Measurements from ENCODE around the gene CTSO. TPM values are rescaled to one million over a fixed set of nuclear protein-coding genes. Genes with fewer than 3 reads are reported as not detected.
A peak's percentile ranks its signal among the peaks of the same experiment; 100 is the strongest.

CTSO gene
- total RNA-seq, 1 donor from 2014 or later, result 7.5 TPM

GRCh38 chr4:155911905-155912304, 41.8 kb downstream of the CTSO start:
- H3K27ac ChIP-seq, result no peak overlapping the region
- H3K36me3 ChIP-seq, result no peaks in the 10 kb centered on the region
- H3K4me3 ChIP-seq, result no peak overlapping the region
- intact Hi-C loops (cut with DNase I), result no loop called here
- no peaks in the 10 kb centered on the region for H3K4me1 ChIP-seq
- TF ChIP-seq, protein P1, sequence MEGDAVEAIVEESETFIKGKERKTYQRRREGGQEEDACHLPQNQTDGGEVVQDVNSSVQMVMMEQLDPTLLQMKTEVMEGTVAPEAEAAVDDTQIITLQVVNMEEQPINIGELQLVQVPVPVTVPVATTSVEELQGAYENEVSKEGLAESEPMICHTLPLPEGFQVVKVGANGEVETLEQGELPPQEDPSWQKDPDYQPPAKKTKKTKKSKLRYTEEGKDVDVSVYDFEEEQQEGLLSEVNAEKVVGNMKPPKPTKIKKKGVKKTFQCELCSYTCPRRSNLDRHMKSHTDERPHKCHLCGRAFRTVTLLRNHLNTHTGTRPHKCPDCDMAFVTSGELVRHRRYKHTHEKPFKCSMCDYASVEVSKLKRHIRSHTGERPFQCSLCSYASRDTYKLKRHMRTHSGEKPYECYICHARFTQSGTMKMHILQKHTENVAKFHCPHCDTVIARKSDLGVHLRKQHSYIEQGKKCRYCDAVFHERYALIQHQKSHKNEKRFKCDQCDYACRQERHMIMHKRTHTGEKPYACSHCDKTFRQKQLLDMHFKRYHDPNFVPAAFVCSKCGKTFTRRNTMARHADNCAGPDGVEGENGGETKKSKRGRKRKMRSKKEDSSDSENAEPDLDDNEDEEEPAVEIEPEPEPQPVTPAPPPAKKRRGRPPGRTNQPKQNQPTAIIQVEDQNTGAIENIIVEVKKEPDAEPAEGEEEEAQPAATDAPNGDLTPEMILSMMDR (IDR thresholded peaks at IDR 0.05), result no peak
- DNase-seq (ENCODE audit: low spot score in 2 of 2), result no peak
- H3K9me3 ChIP-seq, result no peaks in the 10 kb centered on the region
- no peaks in the 10 kb centered on the region for H3K27me3 ChIP-seq

DNA sequence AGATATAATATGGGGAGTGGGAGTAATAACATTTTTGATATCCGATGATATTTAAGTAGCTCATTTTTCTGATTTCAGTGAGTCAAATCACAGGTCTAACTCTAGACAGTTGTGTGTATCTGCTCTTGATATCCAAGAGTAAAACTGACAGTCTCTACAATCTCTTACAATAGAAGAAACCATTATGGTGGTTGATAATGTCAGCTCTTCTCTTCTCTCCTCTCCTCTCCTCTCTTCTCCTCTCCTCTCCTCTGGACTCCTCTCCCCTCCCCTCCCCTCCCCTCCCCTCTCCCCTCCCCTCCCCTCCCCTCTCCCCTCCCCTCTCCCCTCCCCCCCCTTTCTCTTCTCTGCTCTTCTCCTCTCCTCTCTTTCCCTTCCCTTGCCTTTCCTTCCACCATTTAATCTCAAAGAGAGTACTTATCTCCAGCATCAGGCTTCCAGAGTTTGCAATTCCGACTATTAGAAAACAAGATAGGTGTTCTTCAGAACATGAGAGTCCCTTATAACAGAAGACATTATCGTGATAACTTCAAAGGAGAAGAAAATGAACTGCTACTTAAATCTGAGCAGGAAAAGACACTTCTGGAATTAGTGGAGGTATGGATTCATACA, 43.9 kb downstream of the CTSO start:
- intact Hi-C loops (cut with DNase I), result no loop called here

GRCh38 chr4:155908187-155909139, 45.2 kb downstream of the CTSO start:
- H3K9me3 ChIP-seq, result no peaks in the 10 kb centered on the region
- H3K4me3 ChIP-seq, result no peak overlapping the region
- H3K36me3 ChIP-seq, result no peaks in the 10 kb centered on the region
- intact Hi-C loops (cut with DNase I), result no loop called here
- H3K27ac ChIP-seq, result no peak overlapping the region
- no peak for DNase-seq (ENCODE audit: low spot score in 2 of 2)
- H3K27me3 ChIP-seq, result no peaks in the 10 kb centered on the region
- H3K4me1 ChIP-seq, result no peaks in the 10 kb centered on the region
- TF ChIP-seq, protein P1 (IDR thresholded peaks at IDR 0.05), result no peak

More for the DNA sequence above, 43.9 kb downstream of the CTSO start:
- Histone ChIP-seq H3K36me3 (no peaks in the 10 kb centered on the region), H3K4me1 (no peaks in the 10 kb centered on the region), H3K9me3 (no peaks in the 10 kb centered on the region), H3K27me3 (no peaks in the 10 kb centered on the region), H3K4me3 (no peak overlapping the region), H3K27ac (no peak overlapping the region)
- DNase-seq (ENCODE audit: low spot score in 2 of 2), result no peak
- TF ChIP-seq, protein P1 (IDR thresholded peaks at IDR 0.05), result no peak

DNA sequence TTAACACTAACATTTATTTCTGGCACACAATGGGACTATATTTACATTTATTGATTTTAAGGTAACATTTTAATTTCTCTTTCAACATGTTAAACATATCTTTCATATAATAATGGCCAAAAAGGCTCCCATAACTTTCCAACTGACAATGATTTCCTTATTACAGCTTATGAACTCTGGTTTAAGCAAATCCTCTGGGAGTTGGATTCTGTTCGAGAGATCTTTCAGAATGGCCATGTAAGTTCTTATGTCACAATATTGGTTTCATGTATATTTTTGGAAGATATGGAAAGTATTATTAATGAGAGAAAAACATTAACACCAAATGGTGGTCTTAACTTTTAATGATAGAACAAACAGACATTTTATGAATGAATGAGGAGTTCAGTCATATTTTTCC, 46.1 kb downstream of the CTSO start:
- no peak for DNase-seq (ENCODE audit: low spot score in 2 of 2)
- intact Hi-C loops (cut with DNase I), result no loop called here
- TF ChIP-seq, protein P1 (IDR thresholded peaks at IDR 0.05), result no peak
- Histone ChIP-seq H3K4me3 (no peak overlapping the region), H3K27ac (no peak overlapping the region), H3K36me3 (no peaks in the 10 kb centered on the region), H3K4me1 (no peaks in the 10 kb centered on the region), H3K27me3 (no peaks in the 10 kb centered on the region), H3K9me3 (no peaks in the 10 kb centered on the region)

DNA sequence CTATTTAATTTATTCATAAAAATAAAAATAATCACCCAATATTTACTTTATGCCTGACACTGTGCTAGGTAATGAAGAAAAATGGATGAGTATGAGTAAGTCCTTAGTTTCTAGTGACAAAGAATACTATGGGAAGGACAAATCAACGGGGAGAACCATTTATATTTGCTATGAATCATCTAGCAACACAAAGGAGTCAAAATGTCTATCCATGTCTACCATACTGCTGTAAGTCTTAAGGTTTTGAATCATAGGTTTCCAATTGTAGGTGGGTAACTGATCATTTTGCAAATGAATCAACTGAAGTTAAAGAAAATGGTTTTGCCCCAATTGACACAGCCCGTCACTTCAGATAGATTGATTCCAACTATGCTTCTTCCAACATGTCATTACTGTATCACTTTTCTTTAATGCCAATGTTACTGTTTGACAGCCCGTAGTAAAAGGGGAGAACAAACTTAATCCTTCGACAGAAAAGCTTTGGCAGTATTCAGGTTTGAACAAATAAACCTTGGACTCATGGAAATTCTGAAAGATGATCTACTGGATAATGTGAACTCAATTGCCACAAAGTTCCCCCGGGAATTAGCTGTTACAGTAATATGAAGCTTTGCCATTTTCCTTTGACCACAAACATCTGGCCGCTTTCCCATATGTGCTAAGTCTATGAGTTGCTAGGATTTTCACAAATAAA, 47.0 kb downstream of the CTSO start:
- Histone ChIP-seq H3K4me1 (no peaks in the 10 kb centered on the region), H3K27me3 (no peaks in the 10 kb centered on the region), H3K36me3 (no peaks in the 10 kb centered on the region), H3K27ac (no peak overlapping the region), H3K9me3 (no peaks in the 10 kb centered on the region), H3K4me3 (no peak overlapping the region)
- TF ChIP-seq, protein P1 (IDR thresholded peaks at IDR 0.05), result no peak
- peak in 1 of 2 donors; percentile 65 for DNase-seq (ENCODE audit: low spot score in 2 of 2)
- intact Hi-C loops (cut with DNase I), result no loop called here

All from ascending aorta (tissue), 2 donors.